CD4-positive, CD25-positive, alpha-beta regulatory T cell (primary cell): ENCODE data around the gene NXPH1. TPM values are rescaled to one million over a fixed set of nuclear protein-coding genes. Genes with fewer than 3 reads are reported as not detected.
A peak's percentile ranks its signal among the peaks of the same experiment; 100 is the strongest.

Experiments
- ATAC-seq, 2 donors: fragments of 150-1000 bp; cut with Tn5 transposase; one replicate each; pipeline ENCODE4 v1.10.0; 2021; ENCODE audit warnings: low read depth in 2 of 2, moderate number of reproducible peaks in 2 of 2, moderate library complexity in 1 of 2
- DNase-seq, 3 donors: peaks; one replicate each; pipeline versions ENCODE4 v3.0.0 to v3.0.0-alpha.2; 2012 to 2022; ENCODE audit warnings: mixed read lengths in 1 of 3
- H3K27ac ChIP-seq: one replicate; pipeline ENCODE4 v1.7.0; 2013; ENCODE audit warnings: mild to moderate bottlenecking, low read length; ENCODE audit not compliant: insufficient read depth, poor library complexity, severe bottlenecking
- H3K27me3 ChIP-seq: one replicate; pipeline ENCODE4 v1.7.0; 2013; ENCODE audit warnings: low read length; ENCODE audit not compliant: control insufficient read depth, insufficient read depth
- H3K36me3 ChIP-seq: one replicate; pipeline ENCODE4 v1.7.0; 2013; ENCODE audit warnings: mild to moderate bottlenecking, low read length, moderate library complexity; ENCODE audit not compliant: control insufficient read depth, insufficient read depth
- H3K4me1 ChIP-seq: 2 replicates; pipeline ENCODE4 v1.7.0; 2013; ENCODE audit warnings: mild to moderate bottlenecking, low read length; ENCODE audit not compliant: insufficient read depth, control insufficient read depth, poor library complexity, severe bottlenecking
- H3K4me3 ChIP-seq: one replicate; pipeline ENCODE4 v1.7.0; 2013; ENCODE audit warnings: low read depth, mild to moderate bottlenecking, low read length, moderate library complexity
- H3K9me3 ChIP-seq, 2 experiments: 1 replicate in 1 of 2; 2 replicates in 1 of 2; pipeline ENCODE4 v1.7.0; 2013; ENCODE audit warnings: low read length in 2 of 2, mild to moderate bottlenecking in 1 of 2, moderate library complexity in 1 of 2; ENCODE audit not compliant: control insufficient read depth in 2 of 2
- H3K27ac Mint-ChIP-seq, 3 donors: one replicate each; pipeline ENCODE4 v1.8.0; 2020 to 2022; ENCODE audit warnings: mild to moderate bottlenecking in 3 of 3, mixed read lengths in 3 of 3, moderate library complexity in 2 of 3
- H3K27me3 Mint-ChIP-seq: one replicate; pipeline ENCODE4 v1.8.0; 2022; ENCODE audit warnings: mild to moderate bottlenecking, mixed read lengths
- H3K36me3 Mint-ChIP-seq: one replicate; pipeline ENCODE4 v1.8.0; 2020; ENCODE audit warnings: mixed read lengths
- H3K4me1 Mint-ChIP-seq, 4 donors: one replicate each; pipeline ENCODE4 v1.8.0; 2020 to 2022; ENCODE audit warnings: mixed read lengths in 4 of 4, mild to moderate bottlenecking in 1 of 4
- H3K4me3 Mint-ChIP-seq, 4 donors: one replicate each; pipeline ENCODE4 v1.8.0; 2020 to 2022; ENCODE audit warnings: mild to moderate bottlenecking in 4 of 4, mixed read lengths in 4 of 4, moderate library complexity in 3 of 4
- H3K9me3 Mint-ChIP-seq, 7 donors: one replicate each; pipeline ENCODE4 v1.8.0; 2020 to 2022; ENCODE audit warnings: mixed read lengths in 7 of 7, mild to moderate bottlenecking in 3 of 7, moderate library complexity in 2 of 7
- polyA plus RNA-seq, 4 donors: library from polyadenylated mRNA; unstranded; fragments of 300-500 nt; fragmentation: Illumina TruSeq; gene quantifications; one replicate each; pipeline ENCODE4 v1.2.3, GENCODE V29; 2021
- total RNA-seq: library from RNA; stranded (reverse); gene quantifications from one replicate; pipeline ENCODE4 v1.2.3, GENCODE V29; 2022

NXPH1 gene
- total and polyA plus RNA-seq, 5 donors from 2014 or later, result not detected

GRCh38 chr7:8561449-8561848, 128.0 kb downstream of the NXPH1 start:
- Mint-ChIP-seq H3K27ac (peak overlapping the region in 1 of 3 donors; percentile 88), H3K4me3 (no peak overlapping the region), H3K27me3 (no peaks in the 10 kb centered on the region), H3K36me3 (no peaks in the 10 kb centered on the region), H3K4me1 (no peaks in the 10 kb centered on the region), H3K9me3 (peaks cover 0 to 4% (median 0%) of the 10 kb centered on the region in 7 donors)
- no peaks in the 10 kb centered on the region for H3K27me3 ChIP-seq
- no peak overlapping the region for H3K27ac ChIP-seq
- H3K36me3 ChIP-seq, result no peaks in the 10 kb centered on the region
- H3K4me1 ChIP-seq, result no peaks in the 10 kb centered on the region
- DNase-seq, result no peak
- no peak for ATAC-seq
- H3K4me3 ChIP-seq, result no peak overlapping the region
- H3K9me3 ChIP-seq, result no peaks in the 10 kb centered on the region

- Histone ChIP-seq H3K27ac (no peak overlapping the region), H3K4me3 (no peak overlapping the region), H3K36me3 (no peaks in the 10 kb centered on the region), H3K4me1 (no peaks in the 10 kb centered on the region), H3K27me3 (no peaks in the 10 kb centered on the region), H3K9me3 (no peaks in the 10 kb centered on the region)
- no peak overlapping the region for H3K4me3 Mint-ChIP-seq
- no peak overlapping the region for H3K27ac Mint-ChIP-seq
- ATAC-seq, result no peak
- no peaks in the 10 kb centered on the region for H3K4me1 Mint-ChIP-seq
- H3K9me3 Mint-ChIP-seq, result peaks cover 0 to 4% (median 0%) of the 10 kb centered on the region in 7 donors
- no peaks in the 10 kb centered on the region for H3K36me3 Mint-ChIP-seq
- DNase-seq, result no peak
- H3K27me3 Mint-ChIP-seq, result no peaks in the 10 kb centered on the region
Measured at GRCh38 chr7:8564281-8564680, 130.9 kb downstream of the NXPH1 start.

GRCh38 chr7:8566016-8566415, 132.6 kb downstream of the NXPH1 start:
- peaks cover 0 to 2% (median 0%) of the 10 kb centered on the region in 7 donors for H3K9me3 Mint-ChIP-seq
- no peak overlapping the region for H3K4me3 ChIP-seq
- H3K27me3 ChIP-seq, result no peaks in the 10 kb centered on the region
- DNase-seq, result no peak
- no peaks in the 10 kb centered on the region for H3K36me3 ChIP-seq
- H3K9me3 ChIP-seq, result no peaks in the 10 kb centered on the region
- H3K4me3 Mint-ChIP-seq, result no peak overlapping the region
- no peaks in the 10 kb centered on the region for H3K27me3 Mint-ChIP-seq
- no peaks in the 10 kb centered on the region for H3K4me1 ChIP-seq
- no peaks in the 10 kb centered on the region for H3K4me1 Mint-ChIP-seq
- H3K36me3 Mint-ChIP-seq, result no peaks in the 10 kb centered on the region
- no peak overlapping the region for H3K27ac ChIP-seq
- H3K27ac Mint-ChIP-seq, result no peak overlapping the region
- ATAC-seq, result no peak

GRCh38 chr7:8567626-8568025, 134.2 kb downstream of the NXPH1 start:
- H3K27ac Mint-ChIP-seq, result no peak overlapping the region
- H3K4me3 ChIP-seq, result no peak overlapping the region
- ATAC-seq, result no peak

GRCh38 chr7:8579661-8580194, 146.3 kb downstream of the NXPH1 start:
- Mint-ChIP-seq H3K27me3 (no peaks in the 10 kb centered on the region), H3K36me3 (no peaks in the 10 kb centered on the region), H3K4me1 (no peaks in the 10 kb centered on the region), H3K9me3 (peaks cover 0 to 7% (median 0%) of the 10 kb centered on the region in 7 donors), H3K4me3 (no peak overlapping the region), H3K27ac (no peak overlapping the region)
- DNase-seq (no peak), ATAC-seq (no peak)
- Histone ChIP-seq H3K4me1 (no peaks in the 10 kb centered on the region), H3K36me3 (no peaks in the 10 kb centered on the region), H3K4me3 (no peak overlapping the region), H3K27ac (no peak overlapping the region), H3K9me3 (no peaks in the 10 kb centered on the region), H3K27me3 (no peaks in the 10 kb centered on the region)

More at GRCh38 chr7:8567626-8568025, 134.2 kb downstream of the NXPH1 start:
- Histone ChIP-seq H3K9me3 (no peaks in the 10 kb centered on the region), H3K36me3 (no peaks in the 10 kb centered on the region), H3K27me3 (no peaks in the 10 kb centered on the region), H3K4me1 (no peaks in the 10 kb centered on the region), H3K27ac (no peak overlapping the region)
- no peak overlapping the region for H3K4me3 Mint-ChIP-seq
- no peaks in the 10 kb centered on the region for H3K4me1 Mint-ChIP-seq
- no peaks in the 10 kb centered on the region for H3K36me3 Mint-ChIP-seq
- peaks cover 0 to 2% (median 0%) of the 10 kb centered on the region in 7 donors for H3K9me3 Mint-ChIP-seq
- no peak for DNase-seq
- no peaks in the 10 kb centered on the region for H3K27me3 Mint-ChIP-seq

GRCh38 chr7:8581842-8582241, 148.4 kb downstream of the NXPH1 start:
- H3K4me1 ChIP-seq, result no peaks in the 10 kb centered on the region
- DNase-seq (no peak), ATAC-seq (no peak)
- H3K4me3 ChIP-seq, result no peak overlapping the region
- no peak overlapping the region for H3K27ac ChIP-seq
- no peaks in the 10 kb centered on the region for H3K9me3 ChIP-seq
- Mint-ChIP-seq H3K27ac (no peak overlapping the region), H3K4me1 (no peaks in the 10 kb centered on the region), H3K36me3 (no peaks in the 10 kb centered on the region), H3K4me3 (no peak overlapping the region), H3K9me3 (peaks cover 0 to 8% (median 0%) of the 10 kb centered on the region in 7 donors), H3K27me3 (no peaks in the 10 kb centered on the region)
- H3K27me3 ChIP-seq, result no peaks in the 10 kb centered on the region
- H3K36me3 ChIP-seq, result no peaks in the 10 kb centered on the region

- Mint-ChIP-seq H3K36me3 (no peaks in the 10 kb centered on the region), H3K4me3 (no peak overlapping the region), H3K9me3 (peaks cover 0 to 8% (median 0%) of the 10 kb centered on the region in 7 donors), H3K27me3 (no peaks in the 10 kb centered on the region), H3K27ac (no peak overlapping the region), H3K4me1 (no peaks in the 10 kb centered on the region)
- ATAC-seq (no peak), DNase-seq (no peak)
- no peak overlapping the region for H3K4me3 ChIP-seq
- H3K27ac ChIP-seq, result no peak overlapping the region
- H3K9me3 ChIP-seq, result no peaks in the 10 kb centered on the region
- H3K27me3 ChIP-seq, result no peaks in the 10 kb centered on the region
- H3K36me3 ChIP-seq, result no peaks in the 10 kb centered on the region
- H3K4me1 ChIP-seq, result no peaks in the 10 kb centered on the region
Measured at GRCh38 chr7:8582728-8583127, 149.3 kb downstream of the NXPH1 start.

- H3K27me3 Mint-ChIP-seq, result no peaks in the 10 kb centered on the region
- no peak overlapping the region for H3K4me3 ChIP-seq
- no peak overlapping the region for H3K4me3 Mint-ChIP-seq
- no peak overlapping the region for H3K27ac Mint-ChIP-seq
- no peak for ATAC-seq
- no peak for DNase-seq
- H3K9me3 Mint-ChIP-seq, result peaks cover 0 to 8% (median 2%) of the 10 kb centered on the region in 7 donors
- H3K36me3 ChIP-seq, result no peaks in the 10 kb centered on the region
- H3K27me3 ChIP-seq, result no peaks in the 10 kb centered on the region
- H3K4me1 Mint-ChIP-seq, result no peaks in the 10 kb centered on the region
- H3K36me3 Mint-ChIP-seq, result no peaks in the 10 kb centered on the region
- H3K9me3 ChIP-seq, result no peaks in the 10 kb centered on the region
- no peaks in the 10 kb centered on the region for H3K4me1 ChIP-seq
- H3K27ac ChIP-seq, result no peak overlapping the region
Measured at GRCh38 chr7:8585591-8585990, 152.2 kb downstream of the NXPH1 start.
